Measurements from ENCODE around the gene LMCD1. TPM values are rescaled to one million over a fixed set of nuclear protein-coding genes. Genes with fewer than 3 reads are reported as not detected.

LMCD1 gene, protein sequence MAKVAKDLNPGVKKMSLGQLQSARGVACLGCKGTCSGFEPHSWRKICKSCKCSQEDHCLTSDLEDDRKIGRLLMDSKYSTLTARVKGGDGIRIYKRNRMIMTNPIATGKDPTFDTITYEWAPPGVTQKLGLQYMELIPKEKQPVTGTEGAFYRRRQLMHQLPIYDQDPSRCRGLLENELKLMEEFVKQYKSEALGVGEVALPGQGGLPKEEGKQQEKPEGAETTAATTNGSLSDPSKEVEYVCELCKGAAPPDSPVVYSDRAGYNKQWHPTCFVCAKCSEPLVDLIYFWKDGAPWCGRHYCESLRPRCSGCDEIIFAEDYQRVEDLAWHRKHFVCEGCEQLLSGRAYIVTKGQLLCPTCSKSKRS
- total RNA-seq (2014; rRNA removed; shearing (Covaris generic)), result 31.8 and 40.6 TPM in 2 replicates

DNA sequence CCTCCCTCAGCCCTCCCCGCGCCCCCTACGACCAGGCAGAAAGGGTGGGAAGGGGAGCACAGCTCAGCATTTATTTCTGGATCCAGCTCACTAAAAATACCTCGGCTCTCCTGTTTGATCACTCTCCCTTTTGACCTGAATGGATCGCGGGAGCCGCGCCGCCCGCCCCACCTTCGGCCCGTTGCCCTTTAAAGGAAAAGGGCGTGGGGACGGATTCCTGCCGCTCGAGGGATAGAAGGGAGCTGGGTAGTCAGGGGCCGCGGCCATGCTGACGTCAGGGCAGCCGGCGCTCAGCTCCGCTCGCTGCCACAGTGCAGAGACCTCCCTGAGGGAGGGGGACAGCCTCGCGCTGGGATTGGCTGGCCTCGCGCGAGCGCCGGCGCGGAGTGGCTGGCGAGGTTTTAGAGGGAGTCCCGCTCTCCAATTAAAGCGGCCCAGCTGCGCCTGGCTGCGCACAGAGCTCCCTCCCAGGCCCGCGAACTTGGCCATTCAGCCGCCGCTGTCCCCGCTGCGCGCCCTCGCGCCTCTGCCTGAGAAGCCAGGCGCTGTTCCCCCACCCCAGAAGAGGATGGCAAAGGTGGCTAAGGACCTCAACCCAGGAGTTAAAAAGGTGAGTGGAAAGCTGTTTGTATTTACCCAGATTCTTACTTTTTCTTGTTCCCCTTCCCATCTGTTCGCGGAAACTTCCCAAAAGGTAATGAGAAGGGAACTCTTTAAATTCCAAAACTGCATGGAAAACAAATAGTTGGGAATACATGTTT, at the start of gene LMCD1:
Gene LMCD1 (plus strand): TSS at position 453 of the 761 bp plus-strand sequence. CDS start 116 bp downstream, at position 569.
- peak; percentile 98 for DNase-seq (ENCODE audit: low read depth)

DNA sequence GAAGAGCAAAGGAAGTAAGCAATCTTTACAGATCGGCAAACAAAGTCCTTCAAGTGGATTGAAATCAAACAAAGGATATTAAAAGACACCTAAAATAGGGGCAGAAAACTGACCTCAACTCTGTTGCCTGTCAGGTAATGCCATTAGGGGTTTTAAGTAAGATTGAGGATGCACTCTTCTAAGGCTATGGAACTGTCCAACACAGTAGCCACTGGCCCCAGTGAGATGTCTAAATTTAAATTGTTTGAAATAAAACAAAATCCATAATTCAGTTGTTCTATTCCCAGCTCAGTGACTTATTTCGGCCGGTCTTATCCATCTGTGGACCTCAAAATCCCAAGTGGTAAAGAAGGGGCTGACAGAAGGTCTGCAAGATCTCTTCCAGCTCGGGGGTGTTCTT, 49.5 kb upstream of the LMCD1 start:
- no peak for DNase-seq (ENCODE audit: low read depth)

DNA sequence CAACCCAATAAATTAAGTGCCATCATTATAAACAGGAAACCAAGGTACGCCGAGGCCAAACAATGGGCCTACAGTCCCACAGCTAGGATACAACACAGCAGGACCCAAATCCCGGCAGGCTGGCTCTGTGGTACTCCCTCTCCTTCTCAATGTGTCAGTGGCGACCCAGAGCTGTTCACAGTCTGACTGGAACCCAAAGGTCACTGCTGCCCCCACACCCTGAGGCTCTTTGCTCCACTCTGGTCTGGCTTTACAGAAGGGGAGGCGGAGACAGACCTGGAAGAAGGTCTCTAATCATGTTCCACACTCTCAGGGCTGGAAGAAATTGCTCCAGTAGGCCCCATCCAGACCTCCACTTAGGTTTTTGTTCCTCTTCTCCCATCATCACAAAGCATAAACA, 48.5 kb upstream of the LMCD1 start:
- DNase-seq (ENCODE audit: low read depth), result no peak

- no peak for DNase-seq (ENCODE audit: low read depth)
These were observed 45.9 kb upstream of the LMCD1 start for GRCh38 chr3:8455526-8456411.

DNA sequence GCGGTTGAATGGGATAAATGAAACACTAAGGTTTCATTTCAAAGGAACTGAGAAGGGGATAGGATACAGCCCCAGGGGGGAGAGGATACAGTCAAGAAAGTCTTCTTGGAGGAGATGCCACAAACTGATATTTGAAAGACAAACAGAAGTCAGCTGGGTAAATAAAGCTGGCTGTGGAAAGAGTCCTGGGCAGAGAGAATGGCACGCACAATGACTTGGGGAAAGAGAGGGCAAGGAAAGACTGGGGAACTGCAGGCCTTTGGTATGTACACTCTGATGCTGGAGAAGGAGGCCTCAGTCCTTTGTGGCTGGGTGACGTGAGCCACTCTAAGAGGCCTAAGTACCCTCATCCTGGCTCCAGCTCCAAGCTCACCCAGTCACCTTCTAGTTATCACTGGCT, 45.2 kb upstream of the LMCD1 start:
- DNase-seq (ENCODE audit: low read depth), result peak; percentile 22

GRCh38 chr3:8457039-8457438, 44.6 kb upstream of the LMCD1 start:
- DNase-seq (ENCODE audit: low read depth), result no peak

DNA sequence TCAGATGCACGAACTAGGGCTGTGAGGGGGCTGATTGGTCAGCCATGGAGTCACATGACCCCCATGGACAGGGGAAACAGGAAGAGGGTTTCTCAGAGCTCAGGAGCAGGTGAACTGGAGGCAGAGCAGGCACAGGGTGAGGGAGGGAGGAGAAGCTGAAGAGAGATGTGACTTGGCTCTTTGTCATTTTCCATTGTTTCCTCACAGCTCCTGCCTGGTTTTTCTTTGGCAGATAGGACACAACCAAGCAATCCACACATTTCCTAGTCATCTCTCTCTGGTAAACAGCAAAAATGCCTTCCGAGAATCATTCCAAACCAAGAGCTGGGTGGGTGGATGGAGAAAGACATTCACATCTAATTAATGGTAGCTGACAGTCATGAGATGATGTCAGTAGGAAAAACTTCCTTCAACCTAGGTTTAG, 43.4 kb upstream of the LMCD1 start:
- no peak for DNase-seq (ENCODE audit: low read depth)

DNA sequence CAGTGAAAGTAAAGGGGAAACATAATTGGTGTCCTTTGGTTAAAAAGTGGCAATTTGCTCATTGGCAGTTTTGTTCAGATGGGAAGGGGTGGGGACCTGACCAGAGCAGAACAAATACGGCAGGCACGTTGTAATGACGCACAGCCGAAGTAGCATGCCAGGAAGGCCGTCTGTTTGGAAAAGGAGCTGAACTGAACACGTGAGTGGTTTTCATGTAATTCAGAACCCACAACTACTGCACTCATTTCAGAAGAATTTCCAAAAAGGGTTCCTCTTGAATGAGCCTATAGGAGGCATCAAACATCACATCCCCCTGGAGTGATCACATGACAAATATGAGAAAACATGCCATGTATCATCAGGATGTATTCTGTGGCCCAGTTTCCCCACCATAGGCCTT, 42.9 kb upstream of the LMCD1 start:
- DNase-seq (ENCODE audit: low read depth), result no peak

DNA sequence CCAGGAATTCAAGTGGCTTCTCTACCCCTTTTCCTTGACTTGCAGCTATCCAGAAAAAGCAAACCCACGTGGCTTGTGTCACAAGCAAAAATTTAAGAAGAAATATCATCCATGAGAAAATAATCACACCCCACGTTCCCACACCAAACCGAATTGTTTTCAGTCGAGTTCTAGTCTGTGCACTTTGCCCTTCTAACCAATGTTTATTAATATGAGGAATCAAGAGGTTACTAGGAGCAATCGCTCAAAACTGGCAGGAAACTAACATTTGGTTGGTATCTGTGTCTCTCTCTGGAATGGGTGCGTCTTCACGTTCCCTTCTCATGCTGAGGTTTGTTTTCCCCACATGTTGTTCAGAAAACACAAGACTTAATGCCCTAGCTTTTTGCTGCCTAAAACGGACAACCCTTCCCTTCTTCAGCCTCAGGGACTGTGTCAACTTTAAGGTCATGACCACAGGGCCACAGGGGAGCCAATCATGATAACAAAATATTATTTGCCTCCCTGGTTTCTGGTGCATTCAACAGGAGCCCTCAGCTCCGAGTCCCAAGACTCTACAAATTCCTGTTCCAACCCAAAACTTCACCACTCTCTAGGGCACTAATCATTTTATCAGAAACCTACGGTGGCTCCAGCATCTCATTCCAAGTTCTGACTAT, 41.4 kb upstream of the LMCD1 start:
- DNase-seq (ENCODE audit: low read depth), result no peak

- peak; percentile 87 for DNase-seq (ENCODE audit: low read depth)
These were observed 40.7 kb upstream of the LMCD1 start for GRCh38 chr3:8460815-8461456.

DNA sequence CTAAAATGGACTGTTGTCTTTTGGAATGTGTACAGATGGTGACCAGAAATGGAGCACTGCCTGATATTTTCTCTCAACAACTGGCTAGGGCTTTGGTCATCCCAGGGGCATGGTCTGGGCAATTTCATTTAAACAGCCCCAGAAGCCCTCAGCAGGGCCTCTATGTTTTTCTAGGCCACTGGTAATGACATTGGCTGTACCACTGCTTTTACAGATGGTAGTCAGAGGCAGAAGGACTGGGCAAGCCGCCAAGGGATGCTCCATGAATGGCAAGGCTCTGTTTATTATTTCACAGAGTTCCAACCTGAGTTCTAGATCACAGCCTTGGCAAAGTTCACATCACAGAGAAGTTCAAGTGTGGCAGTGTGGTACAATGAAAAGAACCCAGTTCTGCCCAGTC, 37.0 kb upstream of the LMCD1 start:
- peak; percentile 65 for DNase-seq (ENCODE audit: low read depth)

DNA sequence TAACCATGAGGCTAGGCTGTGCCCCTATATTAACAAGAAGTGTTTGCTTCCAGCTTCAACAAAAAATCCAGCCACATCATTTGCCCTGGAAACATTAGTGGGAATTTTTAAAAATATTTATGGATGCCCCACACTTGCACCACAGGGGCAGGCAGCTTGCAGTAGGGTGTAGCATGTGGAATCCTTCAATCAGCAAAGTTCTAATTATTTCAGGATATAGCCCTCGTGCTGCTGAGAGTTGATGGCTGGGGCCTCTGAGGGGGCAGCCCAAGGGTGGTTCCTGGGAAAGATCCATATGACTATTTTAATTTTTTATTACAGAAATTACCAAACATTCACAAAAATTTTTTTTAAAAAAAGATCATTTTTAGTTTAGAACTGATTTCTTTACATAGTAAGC, 35.1 kb upstream of the LMCD1 start:
- DNase-seq (ENCODE audit: low read depth), result no peak

GRCh38 chr3:8470801-8471200, 30.8 kb upstream of the LMCD1 start:
- DNase-seq (ENCODE audit: low read depth), result no peak

- no peak for DNase-seq (ENCODE audit: low read depth)
These were observed 29.1 kb upstream of the LMCD1 start for GRCh38 chr3:8472549-8472948.

DNA sequence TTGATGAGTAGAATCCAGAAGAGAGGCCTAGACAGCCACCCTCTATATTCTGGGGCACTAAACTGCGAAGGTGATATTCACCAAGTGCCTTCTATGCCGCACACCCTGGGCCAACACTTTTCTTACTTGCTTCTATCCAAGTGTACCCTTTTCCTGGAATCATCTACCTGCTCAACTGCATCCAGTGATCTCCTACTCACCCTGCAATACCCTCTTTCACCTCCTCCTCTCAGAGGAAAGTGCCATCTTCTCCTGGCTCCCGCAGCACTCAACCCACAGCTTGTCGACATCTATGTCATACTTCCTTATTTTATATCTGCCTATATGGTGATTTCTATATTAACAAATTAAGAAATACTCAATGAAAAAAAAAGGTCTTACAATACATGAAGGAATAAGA, 28.6 kb upstream of the LMCD1 start:
- DNase-seq (ENCODE audit: low read depth), result no peak

- DNase-seq (ENCODE audit: low read depth), result no peak
These were observed 27.6 kb upstream of the LMCD1 start for GRCh38 chr3:8473990-8474389.

GRCh38 chr3:8474991-8475390, 26.6 kb upstream of the LMCD1 start:
- no peak for DNase-seq (ENCODE audit: low read depth)

GRCh38 chr3:8480699-8481098, 20.9 kb upstream of the LMCD1 start:
- no peak for DNase-seq (ENCODE audit: low read depth)

DNA sequence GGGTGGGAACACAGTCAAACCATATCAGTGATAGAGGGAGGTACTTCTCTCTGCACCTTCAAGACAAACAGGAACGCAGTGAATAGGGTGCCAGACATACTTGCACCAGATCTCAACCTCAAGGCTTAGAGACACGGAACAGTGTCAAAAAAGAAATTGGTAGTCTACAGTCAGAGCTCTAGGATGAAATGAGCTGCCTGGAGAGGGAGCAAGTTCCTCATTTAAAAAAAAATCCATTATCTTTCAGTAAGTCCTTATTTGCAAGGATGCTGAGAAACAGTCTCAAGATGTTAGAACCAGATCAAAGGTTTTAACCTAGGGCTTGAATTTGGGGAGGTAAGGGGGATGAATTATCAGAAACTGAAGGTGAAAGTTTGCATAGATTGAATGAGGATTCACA, 20.2 kb upstream of the LMCD1 start:
- DNase-seq (ENCODE audit: low read depth), result peak; percentile 24

GRCh38 chr3:8482263-8482662, 19.4 kb upstream of the LMCD1 start:
- DNase-seq (ENCODE audit: low read depth), result no peak

Measured in RPMI7951 (cell line).